ENCODE results near the gene CDCA5. TPM values are rescaled to one million over a fixed set of nuclear protein-coding genes. Genes with fewer than 3 reads are reported as not detected.
A peak's percentile ranks its signal among the peaks of the same experiment; 100 is the strongest.

CDCA5 gene
- total RNA-seq, 2 donors from 2014 or later = 48.1 to 82.6 TPM

GRCh38 chr11:65085446-65085845 lies 1.6 kb upstream of the CDCA5 start:
- H3K27ac Mint-ChIP-seq = no peak overlapping the region

GRCh38 chr11:65084598-65085375 lies 947 bp upstream of the CDCA5 start:
- H3K4me3 Mint-ChIP-seq = peak overlapping the region; percentile 91
- Histone ChIP-seq H3K9ac (ENCODE audit: extremely low read depth, low read length, poor library complexity, severe bottlenecking) (peak overlapping the region; percentile 89), H3K4me1 (ENCODE audit: control insufficient read depth, insufficient read depth, low read length) (no peaks in the 10 kb centered on the region), H3K27ac (ENCODE audit: low read depth, low read length) (no peak overlapping the region), H3K36me3 (ENCODE audit: control insufficient read depth, insufficient read depth, low read length) (peaks cover 54% of the 10 kb centered on the region), H3K9me3 (ENCODE audit: control insufficient read depth, low read length) (no peaks in the 10 kb centered on the region), H3K4me3 (ENCODE audit: low read length) (peak overlapping the region; percentile 99), H3K27me3 (ENCODE audit: control insufficient read depth, insufficient read depth, low read length, poor library complexity, severe bottlenecking) (no peaks in the 10 kb centered on the region)
- H3K27me3 Mint-ChIP-seq (ENCODE audit: insufficient read depth) = no peaks in the 10 kb centered on the region
- WGBS, 2 experiments (ENCODE audit: insufficient coverage in 1 of 2, insufficient read length in 1 of 2) = 56 to 60% methylated on average over 19 to 23 of the region's 23 CpGs
- TF ChIP-seq CTCF (conservative IDR thresholded peaks at IDR 0.05) = no peak
- H3K9me3 Mint-ChIP-seq = no peaks in the 10 kb centered on the region
- peaks cover 6% of the 10 kb centered on the region for H3K4me1 Mint-ChIP-seq
- H3K27ac Mint-ChIP-seq = peak overlapping the region; percentile 98
- no peak for DNase-seq
- peaks cover 49% of the 10 kb centered on the region for H3K36me3 Mint-ChIP-seq (ENCODE audit: low read depth)

More at GRCh38 chr11:65085446-65085845, 1.6 kb upstream of the CDCA5 start:
- no peaks in the 10 kb centered on the region for H3K27me3 ChIP-seq (ENCODE audit: control insufficient read depth, insufficient read depth, low read length, poor library complexity, severe bottlenecking)
- 90 to 100% methylated on average over 4 of the region's 4 CpGs for WGBS, 2 experiments (ENCODE audit: insufficient coverage in 1 of 2, insufficient read length in 1 of 2)
- TF ChIP-seq CTCF (conservative IDR thresholded peaks at IDR 0.05) = no peak
- H3K36me3 ChIP-seq (ENCODE audit: control insufficient read depth, insufficient read depth, low read length) = peaks cover 50% of the 10 kb centered on the region
- H3K27ac ChIP-seq (ENCODE audit: low read depth, low read length) = no peak overlapping the region
- H3K9ac ChIP-seq (ENCODE audit: extremely low read depth, low read length, poor library complexity, severe bottlenecking) = no peak overlapping the region
- H3K36me3 Mint-ChIP-seq (ENCODE audit: low read depth) = peaks cover 47% of the 10 kb centered on the region
- no peaks in the 10 kb centered on the region for H3K9me3 Mint-ChIP-seq
- no peaks in the 10 kb centered on the region for H3K27me3 Mint-ChIP-seq (ENCODE audit: insufficient read depth)
- H3K4me1 ChIP-seq (ENCODE audit: control insufficient read depth, insufficient read depth, low read length) = no peaks in the 10 kb centered on the region
- no peak for DNase-seq
- peak overlapping the region; percentile 99 for H3K4me3 ChIP-seq (ENCODE audit: low read length)
- H3K4me3 Mint-ChIP-seq = peak overlapping the region; percentile 91
- H3K4me1 Mint-ChIP-seq = peaks cover 6% of the 10 kb centered on the region
- H3K9me3 ChIP-seq (ENCODE audit: control insufficient read depth, low read length) = no peaks in the 10 kb centered on the region

GRCh38 chr11:65083134-65083833 lies 556 bp downstream of the CDCA5 start:
- Histone ChIP-seq H3K9me3 (ENCODE audit: control insufficient read depth, low read length) (no peaks in the 10 kb centered on the region), H3K4me3 (ENCODE audit: low read length) (peak overlapping the region; percentile 99), H3K36me3 (ENCODE audit: control insufficient read depth, insufficient read depth, low read length) (peaks cover 55% of the 10 kb centered on the region), H3K9ac (ENCODE audit: extremely low read depth, low read length, poor library complexity, severe bottlenecking) (peak overlapping the region; percentile 89), H3K27me3 (ENCODE audit: control insufficient read depth, insufficient read depth, low read length, poor library complexity, severe bottlenecking) (no peaks in the 10 kb centered on the region), H3K27ac (ENCODE audit: low read depth, low read length) (no peak overlapping the region), H3K4me1 (ENCODE audit: control insufficient read depth, insufficient read depth, low read length) (no peaks in the 10 kb centered on the region)
- Mint-ChIP-seq H3K36me3 (ENCODE audit: low read depth) (peaks cover 42% of the 10 kb centered on the region), H3K27ac (peak overlapping the region; percentile 98), H3K27me3 (ENCODE audit: insufficient read depth) (no peaks in the 10 kb centered on the region), H3K4me3 (peak overlapping the region; percentile 91), H3K9me3 (no peaks in the 10 kb centered on the region), H3K4me1 (peaks cover 6% of the 10 kb centered on the region)
- TF ChIP-seq CTCF (conservative IDR thresholded peaks at IDR 0.05) = no peak
- DNase-seq = no peak
- 2 to 5% methylated on average over 8 to 13 of the region's 13 CpGs for WGBS, 2 experiments (ENCODE audit: insufficient coverage in 1 of 2, insufficient read length in 1 of 2)
